ENCODE measurements around the gene CCDC85A. TPM values are rescaled to one million over a fixed set of nuclear protein-coding genes. Genes with fewer than 3 reads are reported as not detected.

CCDC85A gene
- total RNA-seq, 4 donors from 2014 or later: 4.5 to 46.0 (median 9.1) TPM

DNA sequence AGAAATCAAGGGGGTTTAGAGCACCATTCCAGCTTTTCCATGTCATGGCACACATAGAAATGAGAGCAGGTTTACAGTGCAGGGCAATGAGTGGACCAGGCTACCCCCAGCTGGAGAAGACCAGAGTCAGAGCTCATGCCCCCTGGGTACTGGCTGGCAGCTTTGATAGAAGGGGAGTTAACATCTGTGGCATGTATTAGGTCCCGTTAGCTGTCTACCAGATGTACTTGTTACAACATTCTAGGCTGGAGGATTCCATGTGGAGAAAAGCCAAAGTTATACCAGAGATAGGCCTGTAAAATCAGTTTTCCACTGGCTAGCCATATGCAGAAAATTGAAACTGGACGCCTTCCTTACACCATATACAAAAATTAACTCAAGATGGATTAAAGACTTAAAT is 109.2 kb downstream of the CCDC85A start:
- ATAC-seq (ENCODE audit: low FRiP score) (no peak), DNase-seq (ENCODE audit: low spot score) (no peak)
- TF ChIP-seq, protein P1, sequence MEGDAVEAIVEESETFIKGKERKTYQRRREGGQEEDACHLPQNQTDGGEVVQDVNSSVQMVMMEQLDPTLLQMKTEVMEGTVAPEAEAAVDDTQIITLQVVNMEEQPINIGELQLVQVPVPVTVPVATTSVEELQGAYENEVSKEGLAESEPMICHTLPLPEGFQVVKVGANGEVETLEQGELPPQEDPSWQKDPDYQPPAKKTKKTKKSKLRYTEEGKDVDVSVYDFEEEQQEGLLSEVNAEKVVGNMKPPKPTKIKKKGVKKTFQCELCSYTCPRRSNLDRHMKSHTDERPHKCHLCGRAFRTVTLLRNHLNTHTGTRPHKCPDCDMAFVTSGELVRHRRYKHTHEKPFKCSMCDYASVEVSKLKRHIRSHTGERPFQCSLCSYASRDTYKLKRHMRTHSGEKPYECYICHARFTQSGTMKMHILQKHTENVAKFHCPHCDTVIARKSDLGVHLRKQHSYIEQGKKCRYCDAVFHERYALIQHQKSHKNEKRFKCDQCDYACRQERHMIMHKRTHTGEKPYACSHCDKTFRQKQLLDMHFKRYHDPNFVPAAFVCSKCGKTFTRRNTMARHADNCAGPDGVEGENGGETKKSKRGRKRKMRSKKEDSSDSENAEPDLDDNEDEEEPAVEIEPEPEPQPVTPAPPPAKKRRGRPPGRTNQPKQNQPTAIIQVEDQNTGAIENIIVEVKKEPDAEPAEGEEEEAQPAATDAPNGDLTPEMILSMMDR (IDR thresholded peaks at IDR 0.05): no peak

DNA sequence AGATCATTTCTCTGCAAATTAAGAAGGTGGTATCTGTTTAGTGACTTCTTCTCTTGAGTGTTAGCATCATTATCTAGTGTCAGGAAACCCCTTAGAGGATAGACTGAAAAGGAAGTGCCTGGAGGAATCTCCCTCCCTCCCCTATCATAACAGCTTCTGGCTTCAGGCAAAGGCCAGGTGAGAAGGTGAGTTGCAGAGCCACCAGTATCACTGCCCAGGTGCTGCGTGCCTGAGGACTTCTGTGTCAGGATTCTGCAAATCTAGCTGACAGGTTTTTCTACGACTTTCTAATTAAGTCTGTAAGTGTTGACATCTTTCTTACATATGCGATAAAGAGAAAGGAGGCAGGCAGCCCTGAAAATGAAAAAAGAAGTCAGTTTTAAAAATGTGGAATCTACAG is 111.9 kb downstream of the CCDC85A start:
- DNase-seq (ENCODE audit: low spot score): no peak
- ATAC-seq (ENCODE audit: low FRiP score): no peak
- TF ChIP-seq, protein P1 (IDR thresholded peaks at IDR 0.05): no peak

DNA sequence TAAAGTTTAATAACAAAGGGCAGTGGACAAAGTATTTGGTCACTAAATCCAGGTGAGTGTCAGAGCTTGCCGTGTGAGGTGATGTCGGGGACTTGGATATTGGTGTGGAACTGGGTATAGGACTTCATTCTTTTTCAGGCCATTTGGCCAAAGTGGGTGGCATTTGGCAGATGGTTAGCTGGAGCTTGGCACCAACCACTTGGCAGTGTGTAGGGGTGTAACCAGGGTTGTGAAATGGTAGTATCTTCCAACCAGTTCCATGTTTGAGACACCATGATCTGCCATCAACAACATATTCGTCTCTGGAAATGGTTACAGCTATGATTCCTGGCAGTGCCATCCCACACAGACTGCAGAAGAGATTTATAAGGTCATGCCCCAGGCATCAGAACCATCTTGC is 113.9 kb downstream of the CCDC85A start:
- ATAC-seq (ENCODE audit: low FRiP score) (no peak), DNase-seq (ENCODE audit: low spot score) (no peak)
- TF ChIP-seq, protein P1 (IDR thresholded peaks at IDR 0.05): no peak

DNA sequence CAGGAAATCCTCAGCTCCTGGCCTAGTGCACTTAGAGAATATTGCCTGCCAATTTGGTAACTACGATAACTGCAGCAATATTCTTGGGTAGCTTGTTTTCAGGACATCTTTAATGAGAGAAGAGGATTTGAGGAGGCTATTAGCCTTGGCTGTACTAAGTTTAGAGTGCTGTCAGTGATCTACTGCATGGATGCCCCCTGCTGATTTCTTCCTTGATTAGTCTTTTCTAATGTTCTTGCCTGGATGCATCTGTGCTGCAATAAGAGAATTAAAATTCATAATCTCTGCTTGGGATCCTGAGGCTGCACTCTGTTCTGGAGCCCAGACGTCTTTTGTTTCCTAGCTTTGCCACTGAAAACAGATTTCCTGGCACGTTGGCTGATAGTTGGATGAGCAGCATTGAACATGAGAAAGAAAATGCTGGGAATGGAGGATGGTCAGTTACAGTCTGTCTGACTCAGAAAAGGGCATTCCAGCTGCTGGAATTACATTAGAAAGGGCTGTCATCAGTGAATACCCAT is 115.4 kb downstream of the CCDC85A start:
- TF ChIP-seq, protein P1 (IDR thresholded peaks at IDR 0.05): no peak
- peak; percentile 64 for ATAC-seq (ENCODE audit: low FRiP score)
- DNase-seq (ENCODE audit: low spot score): no peak

DNA sequence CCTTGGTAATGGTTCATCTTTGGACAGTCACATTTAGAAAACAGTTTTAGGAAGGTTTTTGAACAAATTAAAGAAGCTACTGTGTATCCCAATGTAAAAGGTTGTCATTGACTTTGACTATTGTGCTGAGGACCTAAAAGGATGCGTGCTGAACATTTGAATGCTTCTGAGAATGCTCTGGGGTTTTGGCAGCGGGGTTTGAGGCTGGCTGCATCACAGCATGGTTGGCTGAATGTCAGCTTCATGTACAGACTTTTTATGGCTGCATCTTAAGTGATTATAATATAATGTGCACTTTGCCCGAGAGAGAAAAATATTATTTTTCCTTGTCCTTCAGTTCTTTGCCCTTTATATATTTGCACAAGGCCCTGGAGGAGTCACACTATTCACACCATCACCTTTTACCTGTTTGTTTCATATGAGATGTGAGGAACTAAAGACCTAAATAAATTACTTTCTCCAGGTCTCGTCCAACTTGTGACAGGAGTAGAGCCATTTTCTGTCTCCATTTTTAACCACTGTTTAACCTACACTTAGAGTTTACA is 125.9 kb downstream of the CCDC85A start:
- ATAC-seq (ENCODE audit: low FRiP score): no peak
- DNase-seq (ENCODE audit: low spot score): no peak
- TF ChIP-seq, protein P1 (IDR thresholded peaks at IDR 0.05): no peak

DNA sequence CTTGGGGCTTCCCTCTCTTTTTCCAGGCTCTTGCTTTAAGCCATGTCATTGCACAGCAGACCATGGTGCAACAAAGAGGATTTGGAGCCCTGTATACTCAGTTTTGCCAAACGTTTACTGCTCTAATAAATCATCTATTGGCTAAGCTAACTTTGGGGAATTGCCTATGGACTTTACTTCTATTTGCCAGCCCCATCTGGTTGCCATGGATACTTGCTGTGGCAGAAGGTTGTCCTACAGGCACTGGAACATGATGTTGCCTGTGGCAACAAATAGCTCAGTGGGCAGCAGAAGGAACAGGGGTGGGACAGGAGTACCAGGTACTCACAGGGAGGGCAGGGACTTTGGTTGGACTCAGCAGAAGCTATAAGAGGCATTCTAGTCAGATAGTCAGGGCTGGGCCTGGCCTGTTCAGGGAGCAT is 129.7 kb downstream of the CCDC85A start:
- no peak for DNase-seq (ENCODE audit: low spot score)
- no peak for ATAC-seq (ENCODE audit: low FRiP score)
- TF ChIP-seq, protein P1 (IDR thresholded peaks at IDR 0.05): no peak

DNA sequence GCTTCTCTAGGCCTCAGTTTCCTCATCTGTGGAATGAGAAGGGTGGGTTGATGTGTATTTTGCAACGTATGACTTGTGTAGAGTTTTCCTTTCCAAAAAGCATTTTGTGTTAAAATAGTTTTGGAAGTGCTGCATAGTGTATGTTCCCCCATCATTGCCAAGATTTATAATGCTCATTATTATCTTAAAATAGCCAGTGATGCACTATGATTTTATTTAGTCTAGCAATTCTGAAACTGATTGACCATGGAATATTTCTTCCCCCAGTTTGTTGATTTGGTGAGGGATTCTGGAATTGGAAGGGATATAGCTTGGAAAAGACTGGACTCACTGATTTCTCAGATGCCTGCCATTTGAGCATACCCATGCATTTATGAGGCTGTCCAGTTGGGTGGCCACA is 130.6 kb downstream of the CCDC85A start:
- TF ChIP-seq, protein P1 (IDR thresholded peaks at IDR 0.05): no peak
- DNase-seq (ENCODE audit: low spot score) (no peak), ATAC-seq (ENCODE audit: low FRiP score) (no peak)

All from omental fat pad (tissue), 4 donors.